HG02884 (cell line): ENCODE data around the gene PCDHB8.
"Not testable (repeated sequence)": the region's sequence is repeated elsewhere in the genome, so short reads cannot be mapped to it uniquely, and the experiment has no call there.

Experiments used
- ATAC-seq: cut with Tn5 transposase; IDR thresholded peaks from one replicate; pipeline ENCODE4 v1.9.1; 2021; ENCODE audit warnings: mild to moderate bottlenecking, moderate library complexity; ENCODE audit not compliant: unreplicated experiment

PCDHB8 gene

DNA sequence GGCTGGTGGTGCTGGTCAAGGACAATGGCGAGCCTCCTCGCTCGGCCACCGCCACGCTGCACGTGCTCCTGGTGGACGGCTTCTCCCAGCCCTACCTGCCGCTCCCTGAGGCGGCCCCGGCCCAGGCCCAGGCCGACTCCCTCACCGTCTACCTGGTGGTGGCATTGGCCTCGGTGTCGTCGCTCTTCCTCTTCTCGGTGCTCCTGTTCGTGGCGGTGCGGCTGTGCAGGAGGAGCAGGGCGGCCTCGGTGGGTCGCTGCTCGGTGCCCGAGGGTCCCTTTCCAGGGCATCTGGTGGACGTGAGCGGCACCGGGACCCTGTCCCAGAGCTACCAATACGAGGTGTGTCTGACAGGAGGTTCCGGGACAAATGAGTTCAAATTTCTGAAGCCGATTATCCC is 47.8 kb downstream of the PCDHB8 start:
- ATAC-seq = not testable (repeated sequence)
